GM11168 (cell line): ENCODE data around the gene IRF4.

Experiments used
- in situ Hi-C: fragments of 300-500 bp; cut with MboI; formaldehyde crosslinking; loops from one replicate; pipeline ENCODE4 v1.12.0; 2022; ENCODE audit warnings: low sequenced_read_pairs; ENCODE audit not compliant: unreplicated experiment

IRF4 gene

GRCh38 chr6:451336-451735, 59.8 kb downstream of the IRF4 start:
- in situ Hi-C loops = no loop called here

- in situ Hi-C loops = no loop called here
Observed at GRCh38 chr6:451847-452246, 60.3 kb downstream of the IRF4 start.

- in situ Hi-C loops = no loop called here
Observed at GRCh38 chr6:452301-453067, 60.9 kb downstream of the IRF4 start.

DNA sequence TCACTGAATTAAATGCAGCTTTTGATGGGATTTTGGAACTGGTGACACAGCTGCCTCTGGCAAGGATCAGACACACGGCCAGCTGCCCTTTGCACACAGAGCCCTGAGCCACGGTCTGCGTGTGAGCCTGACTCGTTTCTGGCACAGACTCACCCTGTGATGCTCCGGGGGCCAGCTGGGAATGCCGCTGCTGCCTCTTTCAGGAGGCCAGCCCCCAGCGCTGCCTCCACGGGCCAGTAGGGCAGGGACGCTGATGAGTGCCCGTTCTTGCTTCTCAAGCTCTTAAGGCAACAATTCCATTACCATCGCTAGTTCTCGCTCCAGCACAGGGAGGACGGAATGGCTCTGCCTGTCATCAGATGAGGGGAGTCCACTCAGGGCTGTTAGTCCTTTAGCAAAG, 61.6 kb downstream of the IRF4 start:
- in situ Hi-C loops = no loop called here

- in situ Hi-C loops = no loop called here
Observed at GRCh38 chr6:454148-454991, 62.8 kb downstream of the IRF4 start.

- in situ Hi-C loops = no loop called here
Observed at GRCh38 chr6:455006-455585, 63.5 kb downstream of the IRF4 start.

DNA sequence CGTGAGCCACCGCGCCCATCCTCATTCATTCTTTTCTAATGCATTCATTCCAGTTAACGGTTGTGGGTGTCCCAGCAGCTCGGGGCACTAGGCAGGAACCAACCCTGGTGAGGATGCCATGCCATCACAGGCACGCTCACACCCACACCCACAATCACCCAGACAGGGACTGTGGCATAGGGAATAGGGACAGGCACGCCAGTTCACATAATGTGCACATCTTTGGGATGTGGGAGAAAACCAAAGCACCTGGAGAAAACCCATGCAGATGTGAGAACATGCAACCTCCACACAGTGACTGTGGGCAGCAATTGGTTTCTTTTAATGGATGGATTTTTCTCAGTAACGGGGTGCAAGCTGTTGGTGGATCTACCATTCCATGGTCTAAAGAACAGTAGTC, 64.3 kb downstream of the IRF4 start:
- in situ Hi-C loops = no loop called here

- in situ Hi-C loops = no loop called here
Observed at GRCh38 chr6:456358-456867, 64.9 kb downstream of the IRF4 start.

DNA sequence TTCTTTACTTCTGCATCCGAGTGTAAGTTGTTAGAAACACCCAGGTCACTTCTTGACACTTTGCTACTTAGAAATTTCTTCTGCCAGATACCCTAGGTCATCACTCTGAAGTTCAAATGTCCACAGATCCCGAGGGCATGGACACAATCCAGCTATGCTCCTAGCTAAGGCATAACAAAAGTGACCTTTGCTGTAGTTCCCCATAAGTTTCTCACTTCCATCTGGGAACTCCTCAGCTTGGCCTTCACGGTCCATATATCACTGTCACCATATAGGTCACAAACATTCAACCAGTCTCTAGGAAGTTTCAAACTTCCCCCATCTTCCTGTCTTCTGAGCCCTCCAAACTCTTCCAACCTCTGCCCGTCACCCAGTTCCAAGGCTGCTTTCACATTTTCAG, 65.3 kb downstream of the IRF4 start:
- in situ Hi-C loops = no loop called here
